ENCODE data around the gene MOB1A. TPM values are rescaled to one million over a fixed set of nuclear protein-coding genes. Genes with fewer than 3 reads are reported as not detected.

The MOB1A gene
- 93.6 TPM for polyA plus RNA-seq (2013, experiment 1 of 4)
- polyA plus RNA-seq (2013, experiment 2 of 4) = 96.2 TPM
- polyA plus RNA-seq (2013, experiment 3 of 4) = 75.3 TPM
- 83.6 TPM for polyA plus RNA-seq (2013, experiment 4 of 4)

GRCh38 chr2:74178211-74179062, at the start of gene MOB1A:
TSS of gene MOB1A (minus strand) at chr2:74178879. CDS start at chr2:74178674, 205 bp downstream.
- H3K36me3 ChIP-seq (ENCODE audit: control insufficient read depth, insufficient read depth, low read length) = no peaks in the 10 kb centered on the region
- H3K27me3 ChIP-seq (ENCODE audit: control insufficient read depth, insufficient read depth, low read length, poor library complexity, severe bottlenecking) = no peaks in the 10 kb centered on the region
- peak within 1 kb of the TSS; percentile 91 for H3K4me3 ChIP-seq (ENCODE audit: insufficient read depth, low read depth, low read length)
- WGBS, 2 experiments = 0% methylated on average over 84 of the region's 84 CpGs
- H3K9me3 ChIP-seq (ENCODE audit: control insufficient read depth, low read length) = no peaks in the 10 kb centered on the region
- no peaks in the 10 kb centered on the region for H3K4me1 ChIP-seq (ENCODE audit: control insufficient read depth, insufficient read depth, low read length)
- peak within 1 kb of the TSS; percentile 96 for H3K27ac ChIP-seq (ENCODE audit: insufficient read depth, low read depth, low read length, poor library complexity, severe bottlenecking)

- Histone ChIP-seq H3K4me3 (ENCODE audit: insufficient read depth, low read depth, low read length) (no peak overlapping the region), H3K27me3 (ENCODE audit: control insufficient read depth, insufficient read depth, low read length, poor library complexity, severe bottlenecking) (no peaks in the 10 kb centered on the region), H3K4me1 (ENCODE audit: control insufficient read depth, insufficient read depth, low read length) (no peaks in the 10 kb centered on the region), H3K9me3 (ENCODE audit: control insufficient read depth, low read length) (no peaks in the 10 kb centered on the region), H3K36me3 (ENCODE audit: control insufficient read depth, insufficient read depth, low read length) (no peaks in the 10 kb centered on the region), H3K27ac (ENCODE audit: insufficient read depth, low read depth, low read length, poor library complexity, severe bottlenecking) (no peak overlapping the region)
- 80 to 84% methylated on average over 5 of the region's 5 CpGs for WGBS, 2 experiments
Observed at GRCh38 chr2:74227646-74228045, 49.0 kb upstream of the MOB1A start.

DNA sequence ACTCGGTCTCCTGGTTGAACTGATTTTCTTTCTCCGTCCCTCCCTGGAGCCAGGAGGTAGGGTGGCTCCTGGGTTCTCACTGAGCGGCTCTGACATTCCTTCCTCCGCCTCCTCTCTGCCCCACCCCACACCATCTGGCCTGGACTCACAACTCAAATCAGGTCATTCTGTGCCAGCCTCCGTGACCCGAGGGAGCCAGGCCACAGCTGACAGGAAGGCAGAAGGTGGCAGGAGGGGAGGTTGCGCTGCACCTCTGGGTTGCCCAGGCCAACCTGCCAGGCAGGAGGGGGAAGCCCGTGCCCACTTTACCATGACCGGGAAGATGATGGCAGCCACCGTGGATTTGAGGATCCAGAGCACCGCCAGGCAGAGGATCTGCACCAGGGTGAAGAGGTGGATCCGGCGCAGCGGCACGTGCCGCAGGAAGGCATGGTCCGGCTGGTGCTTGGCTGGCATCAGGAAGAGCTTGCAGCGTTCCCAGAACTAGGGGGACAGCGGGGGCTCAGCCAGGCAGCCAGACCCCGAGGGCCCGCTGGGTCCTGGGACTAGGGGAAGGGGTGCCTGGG, 48.1 kb upstream of the MOB1A start:
- Histone ChIP-seq H3K27me3 (ENCODE audit: control insufficient read depth, insufficient read depth, low read length, poor library complexity, severe bottlenecking) (no peaks in the 10 kb centered on the region), H3K4me1 (ENCODE audit: control insufficient read depth, insufficient read depth, low read length) (no peaks in the 10 kb centered on the region), H3K36me3 (ENCODE audit: control insufficient read depth, insufficient read depth, low read length) (no peaks in the 10 kb centered on the region), H3K9me3 (ENCODE audit: control insufficient read depth, low read length) (no peaks in the 10 kb centered on the region), H3K27ac (ENCODE audit: insufficient read depth, low read depth, low read length, poor library complexity, severe bottlenecking) (no peak overlapping the region), H3K4me3 (ENCODE audit: insufficient read depth, low read depth, low read length) (no peak overlapping the region)
- 89 to 91% methylated on average over 21 of the region's 21 CpGs for WGBS, 2 experiments

GRCh38 chr2:74225698-74226459, 47.2 kb upstream of the MOB1A start:
- H3K4me3 ChIP-seq (ENCODE audit: insufficient read depth, low read depth, low read length) = no peak overlapping the region
- H3K27me3 ChIP-seq (ENCODE audit: control insufficient read depth, insufficient read depth, low read length, poor library complexity, severe bottlenecking) = no peaks in the 10 kb centered on the region
- H3K9me3 ChIP-seq (ENCODE audit: control insufficient read depth, low read length) = no peaks in the 10 kb centered on the region
- H3K36me3 ChIP-seq (ENCODE audit: control insufficient read depth, insufficient read depth, low read length) = no peaks in the 10 kb centered on the region
- no peaks in the 10 kb centered on the region for H3K4me1 ChIP-seq (ENCODE audit: control insufficient read depth, insufficient read depth, low read length)
- 79 to 90% methylated on average over 4 of the region's 4 CpGs for WGBS, 2 experiments
- no peak overlapping the region for H3K27ac ChIP-seq (ENCODE audit: insufficient read depth, low read depth, low read length, poor library complexity, severe bottlenecking)

GRCh38 chr2:74223941-74224770, 45.5 kb upstream of the MOB1A start:
- Histone ChIP-seq H3K27ac (ENCODE audit: insufficient read depth, low read depth, low read length, poor library complexity, severe bottlenecking) (no peak overlapping the region), H3K27me3 (ENCODE audit: control insufficient read depth, insufficient read depth, low read length, poor library complexity, severe bottlenecking) (no peaks in the 10 kb centered on the region), H3K36me3 (ENCODE audit: control insufficient read depth, insufficient read depth, low read length) (no peaks in the 10 kb centered on the region), H3K9me3 (ENCODE audit: control insufficient read depth, low read length) (no peaks in the 10 kb centered on the region), H3K4me1 (ENCODE audit: control insufficient read depth, insufficient read depth, low read length) (no peaks in the 10 kb centered on the region), H3K4me3 (ENCODE audit: insufficient read depth, low read depth, low read length) (no peak overlapping the region)
- whole genome bisulfite sequencing, 2 experiments = 91 to 93% methylated on average over 8 of the region's 8 CpGs

GRCh38 chr2:74222300-74222650, 43.6 kb upstream of the MOB1A start:
- Histone ChIP-seq H3K27ac (ENCODE audit: insufficient read depth, low read depth, low read length, poor library complexity, severe bottlenecking) (no peak overlapping the region), H3K4me1 (ENCODE audit: control insufficient read depth, insufficient read depth, low read length) (no peaks in the 10 kb centered on the region), H3K4me3 (ENCODE audit: insufficient read depth, low read depth, low read length) (no peak overlapping the region), H3K36me3 (ENCODE audit: control insufficient read depth, insufficient read depth, low read length) (no peaks in the 10 kb centered on the region), H3K9me3 (ENCODE audit: control insufficient read depth, low read length) (no peaks in the 10 kb centered on the region), H3K27me3 (ENCODE audit: control insufficient read depth, insufficient read depth, low read length, poor library complexity, severe bottlenecking) (no peaks in the 10 kb centered on the region)
- 88 to 91% methylated on average over 6 of the region's 6 CpGs for WGBS, 2 experiments

DNA sequence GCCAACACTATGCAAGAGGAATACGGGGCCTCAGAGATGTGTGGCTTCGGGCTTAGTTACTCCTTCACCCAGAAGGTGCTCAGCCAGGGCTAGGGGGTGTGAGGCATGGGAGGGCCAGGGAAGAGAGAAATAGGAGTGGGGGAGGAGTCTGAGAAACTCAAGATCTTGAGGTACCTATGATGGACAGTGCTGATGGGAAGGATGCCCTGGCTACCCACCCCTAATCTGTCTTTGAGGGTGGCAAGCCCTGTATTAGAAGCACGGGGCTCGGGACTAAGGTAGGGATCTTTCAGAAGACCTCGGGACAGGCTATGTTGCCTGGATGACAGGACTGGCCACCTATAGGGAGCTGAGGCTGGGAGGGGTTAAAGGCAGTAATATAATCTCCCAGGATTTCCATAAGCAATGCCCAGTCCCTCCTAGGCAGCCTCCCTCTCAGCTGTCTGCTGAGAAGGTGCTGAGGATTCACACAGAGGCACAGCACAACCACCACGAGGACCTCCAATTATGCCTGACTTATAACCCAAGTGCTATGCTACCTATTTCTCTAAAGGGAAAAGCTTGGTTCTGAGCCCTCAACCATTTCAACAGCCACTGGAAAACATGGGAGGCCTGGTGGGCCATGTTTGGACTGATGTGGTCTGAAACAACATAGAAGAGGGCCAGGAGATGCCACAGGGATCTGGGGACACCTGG, 43.1 kb upstream of the MOB1A start:
- Histone ChIP-seq H3K4me1 (ENCODE audit: control insufficient read depth, insufficient read depth, low read length) (no peaks in the 10 kb centered on the region), H3K27me3 (ENCODE audit: control insufficient read depth, insufficient read depth, low read length, poor library complexity, severe bottlenecking) (no peaks in the 10 kb centered on the region), H3K4me3 (ENCODE audit: insufficient read depth, low read depth, low read length) (no peak overlapping the region), H3K9me3 (ENCODE audit: control insufficient read depth, low read length) (no peaks in the 10 kb centered on the region), H3K27ac (ENCODE audit: insufficient read depth, low read depth, low read length, poor library complexity, severe bottlenecking) (no peak overlapping the region), H3K36me3 (ENCODE audit: control insufficient read depth, insufficient read depth, low read length) (no peaks in the 10 kb centered on the region)
- WGBS, 2 experiments = 91 to 95% methylated on average over 6 of the region's 6 CpGs

- Histone ChIP-seq H3K4me3 (ENCODE audit: insufficient read depth, low read depth, low read length) (no peak overlapping the region), H3K4me1 (ENCODE audit: control insufficient read depth, insufficient read depth, low read length) (no peaks in the 10 kb centered on the region), H3K27ac (ENCODE audit: insufficient read depth, low read depth, low read length, poor library complexity, severe bottlenecking) (no peak overlapping the region), H3K9me3 (ENCODE audit: control insufficient read depth, low read length) (no peaks in the 10 kb centered on the region), H3K36me3 (ENCODE audit: control insufficient read depth, insufficient read depth, low read length) (no peaks in the 10 kb centered on the region), H3K27me3 (ENCODE audit: control insufficient read depth, insufficient read depth, low read length, poor library complexity, severe bottlenecking) (no peaks in the 10 kb centered on the region)
- 94 to 99% methylated on average over 6 of the region's 6 CpGs for WGBS, 2 experiments
Observed at GRCh38 chr2:74221091-74221490, 42.4 kb upstream of the MOB1A start.

DNA sequence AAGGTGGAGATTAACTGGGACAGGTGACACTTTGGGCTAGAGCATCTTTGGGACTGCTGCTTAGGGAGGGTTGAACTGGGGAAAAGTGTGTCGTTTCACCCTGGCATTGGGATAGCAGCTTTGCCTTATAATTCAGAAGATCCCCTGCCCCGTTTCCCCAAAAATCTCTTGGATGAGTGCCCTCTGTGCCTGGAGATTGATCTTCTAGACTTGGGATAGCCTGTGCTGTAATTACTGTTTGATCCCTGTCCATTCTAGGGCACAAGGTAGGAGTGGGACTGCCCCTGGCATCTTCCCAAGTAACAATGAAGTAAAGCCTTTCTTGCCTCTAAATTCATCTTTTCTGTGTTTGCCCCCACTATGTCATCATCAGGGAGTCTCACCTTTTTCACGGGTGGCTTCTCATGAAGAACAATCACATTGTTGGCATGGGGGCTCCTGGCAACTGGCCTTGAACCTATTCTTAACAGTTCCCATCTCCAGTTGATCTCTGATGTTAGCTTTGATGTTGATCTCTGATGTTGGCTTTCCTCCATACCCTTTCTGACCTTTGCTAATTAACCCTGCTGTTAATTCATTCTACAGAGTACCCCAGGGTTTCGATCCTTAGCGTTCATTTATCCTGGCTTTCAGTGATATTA, 41.3 kb upstream of the MOB1A start:
- Histone ChIP-seq H3K4me3 (ENCODE audit: insufficient read depth, low read depth, low read length) (no peak overlapping the region), H3K36me3 (ENCODE audit: control insufficient read depth, insufficient read depth, low read length) (no peaks in the 10 kb centered on the region)

More for the DNA sequence above, 41.3 kb upstream of the MOB1A start:
- Histone ChIP-seq H3K27ac (ENCODE audit: insufficient read depth, low read depth, low read length, poor library complexity, severe bottlenecking) (no peak overlapping the region), H3K27me3 (ENCODE audit: control insufficient read depth, insufficient read depth, low read length, poor library complexity, severe bottlenecking) (no peaks in the 10 kb centered on the region), H3K4me1 (ENCODE audit: control insufficient read depth, insufficient read depth, low read length) (no peaks in the 10 kb centered on the region), H3K9me3 (ENCODE audit: control insufficient read depth, low read length) (no peaks in the 10 kb centered on the region)
- WGBS, 2 experiments = 94 to 98% methylated on average over 5 of the region's 5 CpGs
